ENCODE results near the gene EP300.
"Not testable (repeated sequence)": the region's sequence is repeated elsewhere in the genome, so short reads cannot be mapped to it uniquely, and the experiment has no call there.

Gene EP300

GRCh38 chr22:41092023-41092817 is at the start of gene EP300:
EP300 (plus strand) TSS chr22:41092592; CDS start chr22:41093005, 413 bp downstream.
- peak within 1 kb of the TSS; percentile 97 for H3K27ac ChIP-seq
- H3K36me3 ChIP-seq = no peaks in the 10 kb centered on the region
- peaks cover 42 to 51% of the 10 kb centered on the region in 2 experiments for H3K4me1 ChIP-seq (ENCODE audit: control insufficient read depth in 1 of 2, insufficient read depth in 1 of 2, low read depth in 1 of 2, low read length in 1 of 2)
- H3K27me3 ChIP-seq = no peaks in the 10 kb centered on the region
- peak within 1 kb of the TSS; percentile 92 to 100 for H3K4me3 ChIP-seq (ENCODE audit: low read depth in 1 of 2, low read length in 1 of 2)
- TF ChIP-seq CTCF (IDR thresholded peaks at IDR 0.05) = peak; percentile 81
- no peaks in the 10 kb centered on the region for H3K9me3 ChIP-seq

GRCh38 chr22:41043722-41044121 is 48.7 kb upstream of the EP300 start:
- Histone ChIP-seq H3K9me3 (no peaks in the 10 kb centered on the region), H3K27ac (peak overlapping the region; percentile 58), H3K36me3 (no peaks in the 10 kb centered on the region), H3K4me1 (ENCODE audit: control insufficient read depth in 1 of 2, insufficient read depth in 1 of 2, low read depth in 1 of 2, low read length in 1 of 2) (peaks cover 43 to 44% of the 10 kb centered on the region in 2 experiments), H3K27me3 (no peaks in the 10 kb centered on the region), H3K4me3 (ENCODE audit: low read depth in 1 of 2, low read length in 1 of 2) (no peak overlapping the region)
- TF ChIP-seq CTCF (IDR thresholded peaks at IDR 0.05) = no peak

- H3K36me3 ChIP-seq; H3K9me3 ChIP-seq; H3K27me3 ChIP-seq; H3K4me3 ChIP-seq (ENCODE audit: low read depth in 1 of 2, low read length in 1 of 2); H3K27ac ChIP-seq: not testable (repeated sequence)
- H3K4me1 ChIP-seq (ENCODE audit: control insufficient read depth in 1 of 2, insufficient read depth in 1 of 2, low read depth in 1 of 2, low read length in 1 of 2) = peaks cover 43 to 48% of the 10 kb centered on the region in 2 experiments
Measured at GRCh38 chr22:41045575-41045974, 46.8 kb upstream of the EP300 start.

- Histone ChIP-seq H3K4me3 (ENCODE audit: low read depth in 1 of 2, low read length in 1 of 2) (no peak overlapping the region), H3K9me3 (no peaks in the 10 kb centered on the region), H3K27me3 (no peaks in the 10 kb centered on the region), H3K27ac (peak overlapping the region; percentile 51), H3K36me3 (no peaks in the 10 kb centered on the region), H3K4me1 (ENCODE audit: control insufficient read depth in 1 of 2, insufficient read depth in 1 of 2, low read depth in 1 of 2, low read length in 1 of 2) (peaks cover 43 to 48% of the 10 kb centered on the region in 2 experiments)
- no peak for TF ChIP-seq CTCF (IDR thresholded peaks at IDR 0.05)
Measured at GRCh38 chr22:41047801-41048211, 44.6 kb upstream of the EP300 start.

- not testable (repeated sequence) for H3K4me3 ChIP-seq (ENCODE audit: low read depth in 1 of 2, low read length in 1 of 2); H3K27me3 ChIP-seq
Measured at GRCh38 chr22:41048345-41048744, 44.0 kb upstream of the EP300 start.

GRCh38 chr22:41048791-41049717 is 43.3 kb upstream of the EP300 start:
- H3K9me3 ChIP-seq = no peaks in the 10 kb centered on the region
- no peaks in the 10 kb centered on the region for H3K27me3 ChIP-seq
- no peak overlapping the region for H3K4me3 ChIP-seq (ENCODE audit: low read depth in 1 of 2, low read length in 1 of 2)
- H3K4me1 ChIP-seq (ENCODE audit: control insufficient read depth in 1 of 2, insufficient read depth in 1 of 2, low read depth in 1 of 2, low read length in 1 of 2) = peaks cover 33 to 39% of the 10 kb centered on the region in 2 experiments
- TF ChIP-seq CTCF (IDR thresholded peaks at IDR 0.05) = no peak
- peak overlapping the region; percentile 29 for H3K27ac ChIP-seq
- H3K36me3 ChIP-seq = no peaks in the 10 kb centered on the region

More at GRCh38 chr22:41048345-41048744, 44.0 kb upstream of the EP300 start:
- H3K36me3 ChIP-seq, H3K9me3 ChIP-seq: not testable (repeated sequence)
- H3K4me1 ChIP-seq (ENCODE audit: control insufficient read depth in 1 of 2, insufficient read depth in 1 of 2, low read depth in 1 of 2, low read length in 1 of 2) = peaks cover 40 to 46% of the 10 kb centered on the region in 2 experiments
- H3K27ac ChIP-seq = peak overlapping the region; percentile 7

- peak overlapping the region; percentile 29 for H3K27ac ChIP-seq
- not testable (repeated sequence) for H3K27me3 ChIP-seq; H3K4me3 ChIP-seq (ENCODE audit: low read depth in 1 of 2, low read length in 1 of 2); H3K36me3 ChIP-seq; H3K9me3 ChIP-seq
- peaks cover 30 to 36% of the 10 kb centered on the region in 2 experiments for H3K4me1 ChIP-seq (ENCODE audit: control insufficient read depth in 1 of 2, insufficient read depth in 1 of 2, low read depth in 1 of 2, low read length in 1 of 2)
Measured at GRCh38 chr22:41049795-41050194, 42.6 kb upstream of the EP300 start.
